T1000 (cell line): Measurements from ENCODE around the gene PACS1.
"Not testable (repeated sequence)": the region's sequence is repeated elsewhere in the genome, so short reads cannot be mapped to it uniquely, and the experiment has no call there.

ENCODE experiments used
- DNase-seq: peaks from one replicate; lab custom pipeline; 2025; ENCODE audit warnings: mixed read lengths; lab: John Stamatoyannopoulos, UW

Gene PACS1

GRCh38 chr11:66111158-66111557 lies 41.1 kb downstream of the PACS1 start:
- DNase-seq = no peak

GRCh38 chr11:66112041-66112491 lies 42.0 kb downstream of the PACS1 start:
- no peak for DNase-seq

GRCh38 chr11:66112601-66113499 lies 42.8 kb downstream of the PACS1 start:
- DNase-seq = no peak

GRCh38 chr11:66114957-66115356 lies 44.9 kb downstream of the PACS1 start:
- not testable (repeated sequence) for DNase-seq

GRCh38 chr11:66115638-66116301 lies 45.7 kb downstream of the PACS1 start:
- no peak for DNase-seq

- no peak for DNase-seq
Measured at GRCh38 chr11:66116576-66117361, 46.7 kb downstream of the PACS1 start.

GRCh38 chr11:66118847-66119246 lies 48.8 kb downstream of the PACS1 start:
- no peak for DNase-seq

- no peak for DNase-seq
Measured at GRCh38 chr11:66119348-66120133, 49.5 kb downstream of the PACS1 start.

- DNase-seq = no peak
Measured at GRCh38 chr11:66121466-66121865, 51.4 kb downstream of the PACS1 start.

- DNase-seq = no peak
Measured at GRCh38 chr11:66123902-66124301, 53.8 kb downstream of the PACS1 start.

- no peak for DNase-seq
Measured at GRCh38 chr11:66124564-66124963, 54.5 kb downstream of the PACS1 start.

GRCh38 chr11:66126064-66126463 lies 56.0 kb downstream of the PACS1 start:
- DNase-seq = no peak

- DNase-seq = no peak
Measured at GRCh38 chr11:66126808-66127555, 56.9 kb downstream of the PACS1 start.

GRCh38 chr11:66130978-66131377 lies 60.9 kb downstream of the PACS1 start:
- DNase-seq = no peak

- DNase-seq = no peak
Measured at GRCh38 chr11:66131937-66132632, 62.0 kb downstream of the PACS1 start.

- no peak for DNase-seq
Measured at GRCh38 chr11:66133216-66133775, 63.2 kb downstream of the PACS1 start.

- DNase-seq = no peak
Measured at GRCh38 chr11:66136752-66137123, 66.7 kb downstream of the PACS1 start.

GRCh38 chr11:66139817-66140404 lies 69.8 kb downstream of the PACS1 start:
- no peak for DNase-seq
